ENCODE results near the gene MMD2.

MMD2 gene

DNA sequence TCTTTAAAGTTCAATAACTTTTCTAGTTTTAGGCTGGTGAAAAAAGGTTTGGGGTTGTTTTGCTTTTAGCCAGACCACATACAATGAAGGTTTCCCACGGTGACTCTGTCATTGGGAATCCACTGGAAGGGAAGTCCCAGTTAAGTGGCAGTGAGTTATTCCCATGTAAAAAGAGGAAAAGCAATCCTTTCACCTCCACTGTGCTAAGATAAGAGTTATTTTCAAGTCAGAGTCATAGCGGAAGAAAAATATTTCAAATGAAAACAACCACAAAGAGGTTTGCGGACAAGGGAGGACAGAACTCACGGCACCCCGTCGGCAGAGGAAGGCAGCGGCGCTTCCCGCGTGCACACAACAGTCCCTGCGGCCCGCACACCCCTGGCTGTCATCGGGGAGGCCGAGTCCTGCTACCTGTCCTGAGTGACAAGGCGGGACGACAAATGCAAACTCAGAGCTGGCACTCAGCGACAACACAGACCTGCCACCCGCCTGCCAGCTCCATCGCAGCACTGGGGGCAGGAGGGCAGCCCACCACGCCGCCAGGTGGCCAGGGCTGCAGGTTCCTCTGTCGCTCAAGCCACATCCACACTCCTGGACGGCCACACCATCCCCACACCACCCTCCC lies 87.8 kb downstream of the MMD2 start:
- no peak for DNase-seq (ENCODE audit: low read depth)

DNA sequence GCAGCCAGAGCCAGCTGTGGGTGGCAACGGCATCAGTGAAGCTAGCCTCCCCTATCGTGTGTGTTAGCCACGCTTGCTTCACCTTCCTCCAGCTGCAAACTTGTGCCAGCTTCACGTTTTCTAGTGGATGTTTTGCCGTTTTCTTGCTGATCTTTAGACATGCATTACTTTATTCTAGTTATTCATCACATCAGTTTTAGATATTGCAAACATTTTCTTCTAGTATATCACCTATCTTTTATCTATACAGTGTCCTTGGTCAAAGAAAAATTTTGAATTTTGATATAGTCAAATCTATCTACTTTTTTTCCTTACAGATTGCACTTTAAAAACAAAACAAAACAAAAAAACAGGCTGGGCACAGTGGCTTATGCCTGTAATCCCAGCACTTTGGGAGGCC lies 90.5 kb downstream of the MMD2 start:
- no peak for DNase-seq (ENCODE audit: low read depth)

DNA sequence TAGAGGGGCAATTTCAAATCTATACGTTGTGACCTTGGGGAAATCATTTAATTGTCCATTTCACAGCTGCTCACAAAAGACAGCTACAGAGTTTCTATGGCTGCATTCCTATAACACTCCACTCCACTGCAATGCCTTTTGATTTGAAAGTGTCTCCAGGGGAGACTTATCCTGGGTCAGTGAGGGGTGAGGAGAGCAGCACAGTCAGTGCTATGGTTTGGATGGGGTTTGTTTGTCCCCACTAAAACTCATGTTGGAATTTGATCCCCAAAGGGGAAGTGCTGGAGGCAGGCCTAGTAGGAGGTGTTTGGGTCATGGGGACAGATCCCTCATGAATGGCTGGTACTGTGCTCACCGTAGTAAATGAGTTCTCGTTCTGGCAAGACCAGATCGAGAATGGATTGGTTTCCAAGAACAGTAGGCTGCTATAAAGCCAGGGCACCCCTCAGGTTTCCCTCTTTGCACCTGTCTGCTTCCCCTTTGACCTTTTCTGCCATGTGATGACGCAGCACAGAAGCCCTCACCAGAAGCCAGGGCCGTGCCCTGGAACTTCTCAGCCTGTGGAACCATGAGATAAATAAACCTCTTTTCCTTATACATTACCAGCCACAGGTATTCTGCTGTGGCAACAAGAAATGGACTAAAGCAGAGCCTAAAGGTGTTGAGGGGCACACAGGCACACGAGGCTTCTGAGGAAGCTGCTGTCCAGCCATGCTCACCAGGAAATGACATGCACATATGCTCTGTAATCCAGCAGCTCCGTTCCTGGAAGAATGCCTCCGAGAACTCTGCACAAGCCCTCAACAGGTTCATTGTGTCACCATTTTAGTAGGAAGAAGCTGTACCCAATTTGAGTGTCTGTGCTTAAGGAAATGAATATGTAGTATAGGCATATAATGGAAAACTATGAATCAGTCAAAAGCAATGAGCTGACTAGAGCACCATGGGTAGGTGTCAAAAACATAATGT lies 92.2 kb downstream of the MMD2 start:
- DNase-seq (ENCODE audit: low read depth): no peak

DNA sequence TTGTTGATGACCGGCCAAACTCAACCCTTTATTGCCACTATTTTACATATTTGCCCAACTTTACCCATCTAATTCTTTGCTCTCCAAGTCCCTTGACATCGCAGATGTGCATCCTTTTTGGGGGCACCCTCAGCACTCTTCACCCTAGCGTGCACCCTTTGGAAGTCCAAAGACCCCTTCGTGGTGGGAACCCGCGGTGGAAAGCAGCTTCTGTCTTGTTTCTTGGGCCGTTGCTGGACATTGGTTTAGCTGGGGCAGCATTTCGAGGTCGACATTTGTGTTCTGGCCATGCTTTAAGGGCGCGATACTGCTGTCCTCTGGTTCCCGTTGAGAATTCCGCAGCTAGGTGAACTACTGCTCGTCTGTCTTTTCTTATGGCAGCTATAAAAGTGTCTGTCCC lies 96.8 kb downstream of the MMD2 start:
- DNase-seq (ENCODE audit: low read depth): no peak

DNA sequence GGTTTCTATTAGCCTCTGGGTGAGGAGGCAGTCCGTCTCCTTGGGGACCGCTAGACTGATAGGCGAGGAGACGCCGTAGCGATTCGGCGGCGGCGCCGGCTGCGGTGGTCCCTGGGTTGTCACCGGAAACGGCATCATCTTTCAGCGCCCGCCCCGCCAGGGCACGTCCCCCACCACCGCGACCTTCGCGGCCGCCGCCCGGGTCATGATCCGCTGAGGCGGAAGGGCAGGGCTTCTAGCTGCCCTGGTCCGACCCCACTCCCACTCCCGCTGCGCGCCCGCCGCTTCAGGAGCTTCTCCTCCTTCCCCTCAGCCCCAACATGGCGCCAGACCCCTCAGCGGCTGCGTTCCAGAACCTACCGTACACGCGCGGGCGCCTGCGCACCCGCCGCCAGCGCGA lies 97.3 kb downstream of the MMD2 start, which contains the start of gene PAPOLB:
TSS of gene PAPOLB (minus strand) at position 358 of the 400 bp plus-strand sequence. CDS start at position 138, 220 bp downstream.
- no peak for DNase-seq (ENCODE audit: low read depth)

DNA sequence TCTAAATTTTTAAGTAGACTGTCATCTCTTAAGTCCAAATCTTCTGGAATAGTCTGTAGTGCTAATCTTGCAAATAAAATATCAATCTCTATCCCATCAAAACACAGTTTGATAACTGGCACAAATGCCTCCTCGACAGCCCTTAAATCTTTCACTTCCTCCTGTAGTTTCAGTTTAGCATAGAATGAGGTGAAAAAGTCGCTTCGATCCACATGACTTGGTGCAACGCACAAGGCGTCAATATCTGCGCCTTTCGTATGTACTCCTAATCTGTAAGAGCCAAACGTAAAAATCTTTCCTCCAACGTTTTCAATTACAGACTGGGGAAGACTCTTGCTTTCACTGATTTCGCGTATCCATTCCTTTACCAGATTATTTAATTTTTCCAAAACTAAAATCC lies 97.8 kb downstream of the MMD2 start:
- no peak for DNase-seq (ENCODE audit: low read depth)

DNA sequence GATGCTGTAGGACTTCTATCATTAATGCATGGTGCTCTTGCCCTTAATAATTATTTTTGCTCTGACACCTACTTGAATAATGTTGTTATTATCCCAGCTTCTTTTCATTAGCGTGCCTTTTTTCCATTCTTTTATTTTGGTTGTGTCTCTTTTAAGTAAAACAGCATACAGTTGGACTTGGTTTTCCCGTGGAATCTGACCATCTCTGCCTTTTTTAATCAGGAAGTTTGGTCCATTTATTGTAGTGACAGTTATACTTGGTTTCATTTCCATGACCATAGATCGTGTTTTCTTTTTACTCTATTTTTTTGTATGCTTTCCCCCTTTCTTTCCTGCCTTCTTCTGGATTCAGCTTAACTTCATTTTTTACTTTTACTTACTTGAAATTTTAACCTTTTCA lies 101.8 kb downstream of the MMD2 start:
- DNase-seq (ENCODE audit: low read depth): no peak

DNA sequence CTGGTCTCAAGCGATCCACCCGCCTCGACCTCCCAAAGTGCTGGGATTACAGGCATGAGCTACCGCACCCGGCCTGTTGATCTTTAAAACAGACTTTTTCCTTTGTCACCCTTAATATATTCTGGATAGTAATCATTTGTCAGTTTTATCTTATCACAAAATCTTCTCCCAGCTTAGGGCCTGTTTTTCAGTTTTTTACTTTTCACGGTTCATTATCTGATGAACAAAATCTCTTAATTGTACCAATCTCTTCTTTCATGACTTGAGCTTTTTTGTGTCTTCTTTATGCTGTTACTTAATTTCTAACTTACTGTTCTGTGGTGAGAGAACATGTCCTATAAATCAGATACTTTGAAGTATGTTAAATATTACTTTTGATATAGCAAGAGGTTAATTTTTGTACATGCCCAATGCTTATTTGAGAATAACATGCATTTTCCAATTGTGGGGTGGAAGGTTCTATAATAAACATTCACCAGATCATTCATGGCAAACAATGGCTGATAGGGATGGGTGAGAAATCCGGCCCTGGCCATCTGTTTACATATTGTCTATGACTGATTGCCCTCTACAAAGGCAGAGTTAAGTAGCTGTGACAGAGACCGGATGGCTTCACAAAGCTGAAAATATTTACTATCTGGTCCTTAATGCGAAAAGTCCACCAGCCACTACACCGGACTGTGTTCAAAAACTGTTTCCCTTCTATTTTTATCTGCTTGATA lies 102.5 kb downstream of the MMD2 start:
- no peak for DNase-seq (ENCODE audit: low read depth)

All from T follicular helper cell (primary cell).